IPS-NIHi7 (cell line): ENCODE results near the gene ABLIM1.

Experiments used
- DNase-seq: peaks from one replicate; pipeline ENCODE4 v3.0.0; 2012; ENCODE audit warnings: mixed read lengths; ENCODE audit errors: extremely low spot score

ABLIM1 gene

GRCh38 chr10:114458216-114458920 lies 199.7 kb downstream of the ABLIM1 start:
- no peak for DNase-seq

GRCh38 chr10:114453576-114453975 lies 204.5 kb downstream of the ABLIM1 start:
- DNase-seq = peak; percentile 25

GRCh38 chr10:114448897-114449296 lies 209.2 kb downstream of the ABLIM1 start:
- DNase-seq = no peak

- no peak for DNase-seq
Measured at GRCh38 chr10:114445332-114445731, 212.7 kb downstream of the ABLIM1 start.

GRCh38 chr10:114444819-114445218 lies 213.3 kb downstream of the ABLIM1 start:
- DNase-seq = no peak

- DNase-seq = no peak
Measured at GRCh38 chr10:114442091-114442630, 215.9 kb downstream of the ABLIM1 start.

GRCh38 chr10:114441107-114441506 lies 217.0 kb downstream of the ABLIM1 start:
- DNase-seq = no peak

- DNase-seq = peak; percentile 58
Measured at GRCh38 chr10:114437473-114438292, 220.4 kb downstream of the ABLIM1 start.

GRCh38 chr10:114436941-114437340 lies 221.1 kb downstream of the ABLIM1 start:
- no peak for DNase-seq

GRCh38 chr10:114432566-114433093 lies 225.4 kb downstream of the ABLIM1 start:
- no peak for DNase-seq

GRCh38 chr10:114431414-114432135 lies 226.5 kb downstream of the ABLIM1 start:
- no peak for DNase-seq

GRCh38 chr10:114430688-114431413 lies 227.2 kb downstream of the ABLIM1 start:
- no peak for DNase-seq

- DNase-seq = no peak
Measured at GRCh38 chr10:114429581-114430335, 228.3 kb downstream of the ABLIM1 start.

GRCh38 chr10:114427124-114427852 lies 230.8 kb downstream of the ABLIM1 start:
- peak; percentile 26 for DNase-seq

GRCh38 chr10:114426476-114426875 lies 231.6 kb downstream of the ABLIM1 start:
- DNase-seq = no peak

- no peak for DNase-seq
Measured at GRCh38 chr10:114420811-114421485, 237.1 kb downstream of the ABLIM1 start.

GRCh38 chr10:114418109-114418508 lies 240.0 kb downstream of the ABLIM1 start:
- no peak for DNase-seq

GRCh38 chr10:114412907-114413797 lies 244.9 kb downstream of the ABLIM1 start:
- DNase-seq = no peak
